SK-N-SH (cell line): ENCODE data around the gene FHOD3. TPM values are rescaled to one million over a fixed set of nuclear protein-coding genes. Genes with fewer than 3 reads are reported as not detected.

Source experiments
- CTCF ChIA-PET: fragments of 300-600, 350-600 bp; formaldehyde crosslinking; extraction: SDS; loops from one replicate; lab custom pipeline; 2021; lab: Yijun Ruan, JAX
- POLR2A ChIA-PET: fragments of 350-600 bp; sonication (Branson Sonifier 250); formaldehyde crosslinking; extraction: SDS; loops from one replicate; lab custom pipeline; 2020; ENCODE audit warnings: antibody characterized with exemption, inconsistent platforms; lab: Yijun Ruan, JAX
- DNase-seq: peaks from one replicate; pipeline ENCODE4 v3.0.0; 2012
- H2AFZ ChIP-seq: fragments of 200-600 bp; sonication (generic); 2 replicates; pipeline ENCODE4 v1.8.1; 2016; ENCODE audit warnings: antibody characterized with exemption, mild to moderate bottlenecking, low read depth
- H3F3A ChIP-seq: fragments of 200-600 bp; sonication (generic); replicated peaks from 2 replicates; pipeline ENCODE3; 2016; ENCODE audit warnings: antibody characterized with exemption, mild to moderate bottlenecking; ENCODE audit not compliant: insufficient read depth
- H3K27ac ChIP-seq, 2 experiments: fragments of 200-500 bp in 1 of 2; fragments of 200-600 bp in 1 of 2; sonication (Bioruptor generic) in 1 of 2; sonication (generic), shearing (Covaris generic) in 1 of 2; 2 replicates each; pipeline versions ENCODE4 v1.5.1 to v1.6.1; 2014 to 2016; ENCODE audit warnings: low read depth in 2 of 2, inconsistent platforms in 1 of 2, low read length in 1 of 2, mild to moderate bottlenecking in 1 of 2, mixed read lengths in 1 of 2
- H3K27me3 ChIP-seq: fragments of 200-600 bp; sonication (generic), shearing (Covaris generic); 2 replicates; pipeline ENCODE4 v1.6.1; 2016; ENCODE audit warnings: mixed run types; ENCODE audit not compliant: insufficient read depth
- H3K36me3 ChIP-seq, 2 experiments: fragments of 200-500 bp in 1 of 2; fragments of 200-600 bp in 1 of 2; sonication (Bioruptor generic) in 1 of 2; sonication (generic) in 1 of 2; replicated peaks in 1 of 2; 2 replicates each; pipeline versions ENCODE3 to v1.5.1; 2014 to 2016; ENCODE audit warnings: low read length in 1 of 2, mild to moderate bottlenecking in 1 of 2; ENCODE audit not compliant: insufficient read depth in 2 of 2, control insufficient read depth in 1 of 2
- H3K4me1 ChIP-seq, 2 experiments: fragments of 200-500 bp in 1 of 2; fragments of 200-600 bp in 1 of 2; sonication (Bioruptor generic) in 1 of 2; sonication (generic), shearing (Covaris generic) in 1 of 2; 2 replicates each; pipeline versions ENCODE4 v1.5.1 to v1.6.1; 2014 to 2016; ENCODE audit warnings: low read depth in 1 of 2, low read length in 1 of 2, mixed run types in 1 of 2; ENCODE audit not compliant: insufficient read depth in 2 of 2, control insufficient read depth in 1 of 2
- H3K4me2 ChIP-seq: fragments of 200-600 bp; sonication (generic), shearing (Covaris generic); 2 replicates; pipeline ENCODE4 v1.6.1; 2017; ENCODE audit warnings: mixed run types
- H3K4me3 ChIP-seq, 2 experiments: fragments of 200-500 bp in 1 of 2; fragments of 200-600 bp in 1 of 2; sonication (Bioruptor generic) in 1 of 2; sonication (generic), shearing (Covaris generic) in 1 of 2; 2 replicates each; pipeline versions ENCODE4 v1.5.1 to v1.8.1; 2014 to 2016; ENCODE audit warnings: low read depth in 2 of 2, inconsistent platforms in 1 of 2, low read length in 1 of 2, mild to moderate bottlenecking in 1 of 2, mixed read lengths in 1 of 2, moderate library complexity in 1 of 2
- H3K79me2 ChIP-seq: fragments of 200-600 bp; sonication (generic); 2 replicates; pipeline ENCODE4 v1.8.1; 2017; ENCODE audit warnings: mild to moderate bottlenecking; ENCODE audit not compliant: insufficient read depth
- H3K9ac ChIP-seq: fragments of 200-600 bp; sonication (generic); 2 replicates; pipeline ENCODE4 v1.6.1; 2017; ENCODE audit warnings: mixed run types
- H3K9me2 ChIP-seq: fragments of 200-600 bp; sonication (generic); 2 replicates; pipeline ENCODE4 v1.6.1; 2017; ENCODE audit warnings: mixed run types
- H3K9me3 ChIP-seq: fragments of 200-600 bp; sonication (generic); 2 replicates; pipeline ENCODE4 v1.6.1; 2017; ENCODE audit warnings: mixed run types, mild to moderate bottlenecking, moderate library complexity
- H4K20me1 ChIP-seq: fragments of 200-600 bp; sonication (generic); 2 replicates; pipeline ENCODE4 v1.6.1; 2017; ENCODE audit warnings: mild to moderate bottlenecking, mixed run types; ENCODE audit not compliant: insufficient read depth
- CHD2 ChIP-seq: fragments of 150-350 bp; IDR thresholded peaks from 2 replicates; pipeline ENCODE4 v1.6.1; 2018; ENCODE audit warnings: low read length; ENCODE audit not compliant: partially characterized antibody
- CTCF ChIP-seq: fragments of 200-600 bp; sonication (generic); IDR thresholded peaks from 2 replicates; pipeline ENCODE4 v1.6.1; 2017; ENCODE audit warnings: antibody characterized with exemption, mild to moderate bottlenecking, moderate library complexity
- EP300 ChIP-seq, 2 experiments: IDR thresholded peaks; 2 replicates each; pipeline versions ENCODE4 v1.4.0 to v1.6.1; 2012; ENCODE audit warnings: borderline replicate concordance in 1 of 2, low read depth in 1 of 2, low read length in 1 of 2
- EZH2phosphoT487 ChIP-seq: fragments of 200-600 bp; sonication (generic); IDR thresholded peaks from 2 replicates; pipeline ENCODE4 v1.6.1; 2017; ENCODE audit warnings: low read depth, mixed run types, mild to moderate bottlenecking, antibody characterized with exemption, moderate library complexity, borderline replicate concordance
- FOSL2 ChIP-seq: IDR thresholded peaks from 2 replicates; pipeline ENCODE4 v1.4.0; 2012; ENCODE audit warnings: low read depth, mild to moderate bottlenecking, moderate library complexity, borderline replicate concordance
- FOXJ3 ChIP-seq: sonication (generic); formaldehyde crosslinking; IDR thresholded peaks from 2 replicates; pipeline ENCODE4 v1.5.1; 2020; ENCODE audit warnings: mild to moderate bottlenecking, missing genetic modification reagents
- JUND ChIP-seq: IDR thresholded peaks from 2 replicates; pipeline ENCODE4 v1.4.0; 2012
- MAX ChIP-seq: IDR thresholded peaks from 2 replicates; pipeline ENCODE4 v1.4.0; 2012; ENCODE audit warnings: low read depth
- MEF2A ChIP-seq: IDR thresholded peaks from 2 replicates; pipeline ENCODE4 v1.4.0; 2012; ENCODE audit warnings: low read depth, borderline replicate concordance
- MXI1 ChIP-seq: IDR thresholded peaks from 2 replicates; pipeline ENCODE4 v1.6.1; 2012; ENCODE audit warnings: mild to moderate bottlenecking, low read depth, low read length, improper control_type of control experiment
- NFIC ChIP-seq: IDR thresholded peaks from 2 replicates; pipeline ENCODE4 v1.4.0; 2012; ENCODE audit warnings: borderline replicate concordance
- NRF1 ChIP-seq: IDR thresholded peaks from 2 replicates; pipeline ENCODE4 v1.6.1; 2012; ENCODE audit warnings: low read depth, mild to moderate bottlenecking, low read length
- POLR2AphosphoS5 ChIP-seq: IDR thresholded peaks from 2 replicates; pipeline ENCODE4 v1.6.1; 2012; ENCODE audit warnings: low read depth, low read length
- RCOR1 ChIP-seq: fragments of 150-350 bp; IDR thresholded peaks from 2 replicates; pipeline ENCODE4 v1.6.1; 2017; ENCODE audit warnings: antibody characterized with exemption, low read length
- RXRA ChIP-seq: IDR thresholded peaks from 2 replicates; pipeline ENCODE4 v1.4.0; 2012; ENCODE audit warnings: low read depth, mild to moderate bottlenecking, borderline replicate concordance
- SMC3 ChIP-seq: IDR thresholded peaks from 2 replicates; pipeline ENCODE4 v1.6.1; 2012; ENCODE audit warnings: low read depth, low read length, improper control_type of control experiment
- TAF1 ChIP-seq: IDR thresholded peaks from 2 replicates; pipeline ENCODE4 v1.6.1; 2012; ENCODE audit warnings: low read depth, mild to moderate bottlenecking, low read length, moderate library complexity, borderline replicate concordance
- WGBS: methylation state at CpG from one replicate; pipeline ENCODE4 v1.1.6; 2017; ENCODE audit warnings: low lambda C conversion rate; 5-methylcytosine and 5-hydroxymethylcytosine counted together
- polyA plus RNA-seq, 3 experiments: library from polyadenylated mRNA; depleted of rRNA; stranded (reverse); fragments of >200 nt; gene quantifications; 2 replicates each; pipeline ENCODE4 v1.2.3, GENCODE V29; 2012
- TF ChIP-seq, protein P1 (sequence below): IDR thresholded peaks from 2 replicates; pipeline ENCODE4 v1.4.0; 2012; ENCODE audit warnings: low read depth, borderline replicate concordance
- TF ChIP-seq, protein P2 (sequence below): IDR thresholded peaks from 2 replicates; pipeline ENCODE4 v1.4.0; 2012; ENCODE audit warnings: low read depth, borderline replicate concordance
- TF ChIP-seq, protein P3 (sequence below): fragments of 150-350 bp; IDR thresholded peaks from 2 replicates; pipeline ENCODE4 v1.6.1; 2016; ENCODE audit warnings: mild to moderate bottlenecking, low read depth, low read length

The FHOD3 gene
- polyA plus RNA-seq, 1 of the 3 experiments (the other 2 are of a cell fraction), result 10.9 TPM

- no peaks in the 10 kb centered on the region for H3K27me3 ChIP-seq
- H3K4me2 ChIP-seq, result no peak overlapping the region
- TF ChIP-seq TAF1, result no peak
- no peak for TF ChIP-seq NRF1
- no peak for TF ChIP-seq MXI1
- TF ChIP-seq MEF2A, result no peak
- TF ChIP-seq EP300 (IDR thresholded peaks at IDR 0.05; ENCODE audit: borderline replicate concordance in 1 of 2, low read depth in 1 of 2, low read length in 1 of 2), result no peak
- no peak for TF ChIP-seq EZH2phosphoT487
- no peak for TF ChIP-seq NFIC
- no peak for TF ChIP-seq SMC3
- no peak for TF ChIP-seq CTCF
- TF ChIP-seq RCOR1, result no peak
- no peak for TF ChIP-seq RXRA
- no peak for TF ChIP-seq FOSL2
- TF ChIP-seq, protein P1, sequence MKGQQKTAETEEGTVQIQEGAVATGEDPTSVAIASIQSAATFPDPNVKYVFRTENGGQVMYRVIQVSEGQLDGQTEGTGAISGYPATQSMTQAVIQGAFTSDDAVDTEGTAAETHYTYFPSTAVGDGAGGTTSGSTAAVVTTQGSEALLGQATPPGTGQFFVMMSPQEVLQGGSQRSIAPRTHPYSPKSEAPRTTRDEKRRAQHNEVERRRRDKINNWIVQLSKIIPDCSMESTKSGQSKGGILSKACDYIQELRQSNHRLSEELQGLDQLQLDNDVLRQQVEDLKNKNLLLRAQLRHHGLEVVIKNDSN, result no peak
- no peak for TF ChIP-seq MAX
- TF ChIP-seq CHD2, result no peak
- TF ChIP-seq, protein P2, sequence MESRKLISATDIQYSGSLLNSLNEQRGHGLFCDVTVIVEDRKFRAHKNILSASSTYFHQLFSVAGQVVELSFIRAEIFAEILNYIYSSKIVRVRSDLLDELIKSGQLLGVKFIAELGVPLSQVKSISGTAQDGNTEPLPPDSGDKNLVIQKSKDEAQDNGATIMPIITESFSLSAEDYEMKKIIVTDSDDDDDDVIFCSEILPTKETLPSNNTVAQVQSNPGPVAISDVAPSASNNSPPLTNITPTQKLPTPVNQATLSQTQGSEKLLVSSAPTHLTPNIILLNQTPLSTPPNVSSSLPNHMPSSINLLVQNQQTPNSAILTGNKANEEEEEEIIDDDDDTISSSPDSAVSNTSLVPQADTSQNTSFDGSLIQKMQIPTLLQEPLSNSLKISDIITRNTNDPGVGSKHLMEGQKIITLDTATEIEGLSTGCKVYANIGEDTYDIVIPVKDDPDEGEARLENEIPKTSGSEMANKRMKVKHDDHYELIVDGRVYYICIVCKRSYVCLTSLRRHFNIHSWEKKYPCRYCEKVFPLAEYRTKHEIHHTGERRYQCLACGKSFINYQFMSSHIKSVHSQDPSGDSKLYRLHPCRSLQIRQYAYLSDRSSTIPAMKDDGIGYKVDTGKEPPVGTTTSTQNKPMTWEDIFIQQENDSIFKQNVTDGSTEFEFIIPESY, result no peak
- no peak for TF ChIP-seq POLR2AphosphoS5
- no peak for TF ChIP-seq FOXJ3 (CRISPR knock-in tag)
- TF ChIP-seq, protein P3, sequence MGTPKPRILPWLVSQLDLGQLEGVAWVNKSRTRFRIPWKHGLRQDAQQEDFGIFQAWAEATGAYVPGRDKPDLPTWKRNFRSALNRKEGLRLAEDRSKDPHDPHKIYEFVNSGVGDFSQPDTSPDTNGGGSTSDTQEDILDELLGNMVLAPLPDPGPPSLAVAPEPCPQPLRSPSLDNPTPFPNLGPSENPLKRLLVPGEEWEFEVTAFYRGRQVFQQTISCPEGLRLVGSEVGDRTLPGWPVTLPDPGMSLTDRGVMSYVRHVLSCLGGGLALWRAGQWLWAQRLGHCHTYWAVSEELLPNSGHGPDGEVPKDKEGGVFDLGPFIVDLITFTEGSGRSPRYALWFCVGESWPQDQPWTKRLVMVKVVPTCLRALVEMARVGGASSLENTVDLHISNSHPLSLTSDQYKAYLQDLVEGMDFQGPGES, result no peak
- TF ChIP-seq JUND, result no peak
- H3K79me2 ChIP-seq, result no peaks in the 10 kb centered on the region
- no peaks in the 10 kb centered on the region for H3K9me3 ChIP-seq
- H2AFZ ChIP-seq, result no peak overlapping the region
- no peaks in the 10 kb centered on the region for H3K36me3 ChIP-seq
- peaks cover 0 to 6% of the 10 kb centered on the region in 2 experiments; a peak in 1 of 4 replicates for H3K4me1 ChIP-seq
- 55% methylated on average over 2 of the region's 2 CpGs for WGBS
- CTCF ChIA-PET, result no interaction called here
- no peak overlapping the region for H3K4me3 ChIP-seq
- DNase-seq, result no peak
- H3K9ac ChIP-seq, result no peak overlapping the region
- no peaks in the 10 kb centered on the region for H3K9me2 ChIP-seq
- POLR2A ChIA-PET, result no interaction called here
- H3K27ac ChIP-seq, result no peak overlapping the region
- H3F3A ChIP-seq, result no peaks in the 10 kb centered on the region
- no peaks in the 10 kb centered on the region for H4K20me1 ChIP-seq
Observed at GRCh38 chr18:36485772-36486171, 188.3 kb downstream of the FHOD3 start.
